Keratinocyte (primary cell): ENCODE results near the gene OTOGL.

Experiments
- EZH2 ChIP-seq: IDR thresholded peaks from one replicate; pipeline ENCODE4 v1.6.1; 2012; ENCODE audit warnings: inconsistent platforms, mild to moderate bottlenecking, low read length, moderate library complexity
- TF ChIP-seq, protein P1 (sequence below), 3 experiments: IDR thresholded peaks in 1 of 3; conservative IDR thresholded peaks in 1 of 3; optimal IDR thresholded peaks in 1 of 3; 2 replicates in 2 of 3; 3 replicates in 1 of 3; pipeline versions ENCODE3 to v1.5.1; 2011; ENCODE audit warnings: low read length in 3 of 3, mild to moderate bottlenecking in 3 of 3, moderate library complexity in 2 of 3, control low read depth in 1 of 3, inconsistent platforms in 1 of 3; ENCODE audit not compliant: insufficient read depth in 2 of 3; ENCODE audit errors: extremely low read depth in 1 of 3

DNA sequence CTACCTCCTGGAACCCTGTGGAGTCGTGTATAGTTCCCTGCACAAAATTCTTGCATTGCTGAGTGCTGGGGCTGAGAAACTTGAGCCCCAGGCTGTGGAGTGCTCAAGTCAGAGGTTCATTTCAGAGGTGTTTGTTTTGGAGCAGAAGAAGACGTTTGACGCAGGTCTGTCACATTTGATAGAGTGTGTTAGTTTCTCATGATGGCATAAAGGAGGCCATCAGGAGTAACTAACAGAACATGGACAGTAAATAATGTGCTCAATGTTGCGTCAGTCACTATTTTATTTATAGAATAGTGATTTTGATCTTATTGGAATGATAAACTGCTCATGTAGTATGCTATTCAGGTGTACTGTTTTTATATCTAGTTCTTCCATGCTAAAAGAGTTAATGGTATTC is 44.2 kb downstream of the OTOGL start:
- TF ChIP-seq, protein P1, sequence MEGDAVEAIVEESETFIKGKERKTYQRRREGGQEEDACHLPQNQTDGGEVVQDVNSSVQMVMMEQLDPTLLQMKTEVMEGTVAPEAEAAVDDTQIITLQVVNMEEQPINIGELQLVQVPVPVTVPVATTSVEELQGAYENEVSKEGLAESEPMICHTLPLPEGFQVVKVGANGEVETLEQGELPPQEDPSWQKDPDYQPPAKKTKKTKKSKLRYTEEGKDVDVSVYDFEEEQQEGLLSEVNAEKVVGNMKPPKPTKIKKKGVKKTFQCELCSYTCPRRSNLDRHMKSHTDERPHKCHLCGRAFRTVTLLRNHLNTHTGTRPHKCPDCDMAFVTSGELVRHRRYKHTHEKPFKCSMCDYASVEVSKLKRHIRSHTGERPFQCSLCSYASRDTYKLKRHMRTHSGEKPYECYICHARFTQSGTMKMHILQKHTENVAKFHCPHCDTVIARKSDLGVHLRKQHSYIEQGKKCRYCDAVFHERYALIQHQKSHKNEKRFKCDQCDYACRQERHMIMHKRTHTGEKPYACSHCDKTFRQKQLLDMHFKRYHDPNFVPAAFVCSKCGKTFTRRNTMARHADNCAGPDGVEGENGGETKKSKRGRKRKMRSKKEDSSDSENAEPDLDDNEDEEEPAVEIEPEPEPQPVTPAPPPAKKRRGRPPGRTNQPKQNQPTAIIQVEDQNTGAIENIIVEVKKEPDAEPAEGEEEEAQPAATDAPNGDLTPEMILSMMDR (optimal IDR thresholded peaks at IDR 0.05 in 1 of 3, IDR thresholded peaks at IDR 0.05 in 1 of 3, conservative IDR thresholded peaks at IDR 0.05 in 1 of 3; ENCODE audit: extremely low read depth in 1 of 3, insufficient read depth in 2 of 3, low read length in 3 of 3), result no peak
- TF ChIP-seq EZH2, result no peak
